GM19438 (cell line): ENCODE measurements around the gene ARSG.
"Not testable (repeated sequence)": the region's sequence is repeated elsewhere in the genome, so short reads cannot be mapped to it uniquely, and the experiment has no call there.

Experiments
- ATAC-seq: cut with Tn5 transposase; IDR thresholded peaks from one replicate; pipeline ENCODE4 v1.9.1; 2021; ENCODE audit warnings: low read depth; ENCODE audit not compliant: unreplicated experiment

ARSG gene

GRCh38 chr17:68276339-68276738 lies 15.0 kb upstream of the ARSG start:
- ATAC-seq = not testable (repeated sequence)

DNA sequence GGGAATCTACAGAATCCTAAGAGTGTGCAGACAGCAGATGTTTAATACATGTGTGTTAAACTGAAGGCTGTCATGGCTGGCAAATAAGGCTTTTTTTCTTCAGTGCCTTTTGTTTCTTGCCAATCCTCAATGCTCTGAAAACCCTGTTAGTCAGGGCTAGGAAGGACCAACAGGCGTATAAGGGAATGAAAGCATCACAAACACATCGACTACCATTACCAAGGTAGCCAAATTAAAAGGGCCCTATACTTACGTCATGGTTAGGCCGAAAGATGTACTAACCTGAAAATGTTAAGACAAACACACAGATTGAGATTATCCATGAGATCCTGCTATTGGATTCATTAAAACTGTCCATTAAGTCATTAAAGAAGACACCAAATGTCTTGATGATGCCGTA lies 13.5 kb upstream of the ARSG start:
- ATAC-seq = no peak

- ATAC-seq = not testable (repeated sequence)
These were observed 9.3 kb upstream of the ARSG start for GRCh38 chr17:68281965-68282364.

GRCh38 chr17:68288375-68288774 lies 2.9 kb upstream of the ARSG start:
- peak; percentile 20 for ATAC-seq

DNA sequence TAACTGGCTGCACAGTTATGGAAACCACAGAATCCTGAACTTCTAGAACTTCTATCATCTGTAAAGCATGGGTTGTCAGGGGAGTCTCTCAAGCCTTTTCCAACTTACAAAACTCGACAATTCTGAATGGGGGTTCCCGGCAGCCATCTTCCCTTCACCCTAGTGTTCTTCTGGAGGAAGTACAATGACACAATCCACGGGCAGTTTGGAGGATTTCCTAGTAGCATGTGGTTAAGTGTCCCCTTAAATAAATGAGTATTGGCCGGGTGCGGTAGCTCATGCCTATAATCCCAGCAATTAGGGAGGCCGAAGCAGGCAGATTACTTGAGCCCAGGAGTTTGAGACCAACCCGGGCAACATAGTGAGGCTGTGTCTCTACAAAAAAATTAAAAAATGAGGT lies 2.5 kb upstream of the ARSG start:
- ATAC-seq = peak; percentile 5

GRCh38 chr17:68289473-68289872 lies 1.8 kb upstream of the ARSG start:
- no peak for ATAC-seq

DNA sequence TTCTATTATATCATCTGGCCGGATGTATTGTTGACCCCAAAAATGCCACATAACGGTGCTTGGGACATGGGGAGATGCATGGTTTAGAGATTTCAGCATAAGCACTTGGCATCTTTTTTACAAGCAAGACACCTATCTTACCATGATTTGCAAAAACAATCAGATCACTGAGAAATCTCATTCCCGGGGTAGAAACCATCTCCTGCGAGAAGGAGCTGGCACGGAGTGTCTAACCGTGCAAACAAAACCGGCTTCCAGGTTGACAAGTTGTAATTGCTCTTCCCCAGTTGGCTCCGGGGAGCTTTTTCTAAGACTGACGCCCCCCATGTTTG lies 1.4 kb upstream of the ARSG start:
- ATAC-seq = no peak

DNA sequence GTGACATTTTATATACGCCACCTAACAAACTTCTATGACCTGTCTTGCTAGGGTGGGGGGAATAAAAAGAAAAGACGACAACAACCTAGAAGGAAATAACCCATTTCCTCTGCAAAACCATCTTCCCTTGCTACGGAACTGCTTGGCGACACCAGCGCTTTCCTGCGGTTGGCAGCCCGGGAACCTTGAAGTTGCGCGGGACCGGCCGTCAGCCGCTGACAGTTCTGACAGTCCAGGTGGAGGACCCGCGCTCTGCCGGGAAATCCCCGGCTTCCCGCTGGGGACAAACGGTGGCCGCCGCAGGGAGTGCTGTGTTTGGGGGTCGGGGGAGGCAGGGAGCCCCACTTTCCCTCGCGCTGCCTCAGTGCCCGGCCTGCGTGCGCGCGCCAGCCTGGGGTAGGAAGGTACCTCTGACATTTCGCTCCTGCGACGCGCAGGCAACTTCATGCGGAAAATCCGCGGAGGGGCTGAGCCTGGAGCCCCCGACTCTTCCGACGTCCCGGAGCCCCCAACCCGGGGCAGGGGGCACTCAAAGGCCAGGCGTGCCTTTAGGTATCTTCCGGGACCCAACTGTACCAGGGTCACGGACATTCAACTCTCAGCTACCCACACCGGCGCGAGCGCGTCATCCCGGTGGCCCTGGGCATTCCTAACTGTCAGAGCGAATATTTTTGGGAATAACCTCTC lies 884 bp upstream of the ARSG start:
- ATAC-seq = no peak

DNA sequence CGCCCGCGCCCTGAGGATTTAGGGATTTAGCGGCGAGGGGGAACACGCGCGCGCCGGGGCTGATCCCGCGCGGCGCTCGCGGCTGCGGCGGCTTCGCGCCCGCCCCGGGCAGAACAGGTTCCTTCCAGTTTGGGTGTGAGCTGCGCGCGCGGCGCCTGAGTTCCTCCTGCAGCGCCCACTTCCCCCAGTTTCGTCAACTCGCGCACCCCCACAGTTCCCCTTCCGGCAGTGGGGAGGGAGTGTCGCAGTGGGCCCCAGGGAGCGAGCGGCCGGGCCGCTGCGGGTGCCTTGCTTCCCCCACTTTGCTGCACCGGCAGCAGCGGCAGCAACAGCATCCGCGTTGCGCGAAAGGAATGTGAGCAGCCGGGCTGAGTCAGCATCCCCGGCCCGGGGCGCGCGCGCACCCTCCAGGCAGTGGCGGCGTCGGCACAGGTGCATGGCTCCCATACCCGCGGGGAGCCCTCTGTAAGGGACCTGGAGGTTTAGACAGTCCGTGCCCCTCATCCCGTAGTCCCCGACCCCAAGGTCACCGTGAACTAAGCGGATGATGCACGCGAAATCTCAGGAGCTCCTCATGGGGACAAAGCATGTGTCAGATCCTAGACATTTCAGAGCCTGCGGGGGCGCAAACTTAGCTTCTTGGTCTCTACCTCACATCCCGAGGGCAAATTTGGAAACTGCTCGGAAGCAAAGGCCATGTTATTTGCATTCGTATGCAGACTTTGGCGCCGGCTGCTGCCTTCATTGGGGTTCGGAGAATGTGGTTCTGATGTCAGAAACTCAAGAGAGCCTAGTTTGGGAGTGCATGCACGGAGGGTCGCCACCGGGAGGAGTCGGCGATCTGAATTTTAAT lies 767 bp downstream of the ARSG start:
- ATAC-seq = peak; percentile 53

GRCh38 chr17:68292689-68293040 lies 1.4 kb downstream of the ARSG start:
- no peak for ATAC-seq

- ATAC-seq = no peak
These were observed 2.3 kb downstream of the ARSG start for GRCh38 chr17:68293490-68294195.

- ATAC-seq = no peak
These were observed 2.9 kb downstream of the ARSG start for GRCh38 chr17:68294196-68294555.

DNA sequence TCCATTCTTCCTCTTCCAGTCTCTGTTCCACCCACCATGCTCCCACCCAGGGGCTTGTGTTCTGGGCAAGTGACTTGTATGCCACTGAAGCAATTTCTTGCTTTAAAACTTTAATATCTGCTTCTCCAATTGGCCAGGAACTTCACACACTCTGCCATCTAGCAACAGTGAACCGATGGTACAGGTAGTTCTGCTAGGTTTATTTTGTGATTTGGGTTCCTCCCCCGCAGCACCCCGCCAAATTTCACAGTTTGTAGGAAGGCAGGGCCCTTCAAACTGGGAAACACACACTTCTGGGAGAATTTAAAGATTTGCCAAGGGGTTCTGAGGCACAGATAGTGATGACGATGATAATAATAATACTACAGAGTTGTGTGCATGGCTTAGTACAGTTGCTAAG lies 3.3 kb downstream of the ARSG start:
- ATAC-seq = no peak

- no peak for ATAC-seq
These were observed 3.8 kb downstream of the ARSG start for GRCh38 chr17:68295086-68295485.

DNA sequence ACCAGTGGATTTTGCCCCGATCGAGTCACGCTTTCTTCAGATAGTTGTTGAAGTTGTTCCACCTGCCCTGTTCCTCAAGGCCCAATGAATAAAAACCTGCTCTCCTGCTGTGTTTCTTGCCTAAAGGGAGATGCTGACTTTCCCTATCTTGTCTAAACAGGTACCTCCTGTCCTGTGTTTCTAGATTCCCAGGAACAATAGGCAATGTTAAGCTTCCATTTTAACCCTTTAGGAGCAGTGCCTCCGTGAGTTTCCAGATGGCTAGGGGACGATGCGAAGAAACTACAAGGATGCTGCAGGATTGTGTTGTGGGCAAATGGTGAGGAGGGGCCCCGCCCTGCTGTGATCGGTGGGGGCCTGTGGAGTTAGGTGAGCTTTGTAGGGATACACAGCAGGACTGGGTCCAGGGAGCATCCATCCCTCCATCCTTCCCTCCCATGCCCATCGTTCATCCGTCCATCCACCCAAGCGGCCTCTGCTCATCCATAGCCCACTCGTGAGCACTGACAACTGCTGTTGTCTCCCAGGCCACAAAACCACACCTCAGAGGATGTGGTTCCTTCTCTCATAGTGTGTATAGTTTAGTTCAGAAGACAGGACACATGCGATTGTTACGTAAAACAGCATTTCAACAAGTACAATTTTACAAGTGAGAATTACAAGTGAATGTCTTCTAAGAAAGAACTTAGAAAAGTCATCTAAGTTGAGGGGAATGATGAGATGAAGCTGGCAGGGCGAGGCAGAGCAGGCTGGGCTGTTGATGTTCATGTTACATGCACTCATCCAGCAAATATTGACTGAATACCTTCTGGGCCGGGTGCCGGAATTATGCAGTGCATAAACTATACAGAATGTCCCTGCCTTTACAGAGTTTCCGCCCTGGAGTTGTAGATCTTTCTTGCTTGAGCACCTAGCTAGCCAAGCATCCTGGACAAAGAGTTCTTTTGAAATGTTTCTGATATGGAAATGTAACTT lies 5.2 kb downstream of the ARSG start:
- ATAC-seq = no peak

GRCh38 chr17:68297195-68297594 lies 5.9 kb downstream of the ARSG start:
- ATAC-seq = no peak

- no peak for ATAC-seq
These were observed 7.3 kb downstream of the ARSG start for GRCh38 chr17:68298601-68299000.

DNA sequence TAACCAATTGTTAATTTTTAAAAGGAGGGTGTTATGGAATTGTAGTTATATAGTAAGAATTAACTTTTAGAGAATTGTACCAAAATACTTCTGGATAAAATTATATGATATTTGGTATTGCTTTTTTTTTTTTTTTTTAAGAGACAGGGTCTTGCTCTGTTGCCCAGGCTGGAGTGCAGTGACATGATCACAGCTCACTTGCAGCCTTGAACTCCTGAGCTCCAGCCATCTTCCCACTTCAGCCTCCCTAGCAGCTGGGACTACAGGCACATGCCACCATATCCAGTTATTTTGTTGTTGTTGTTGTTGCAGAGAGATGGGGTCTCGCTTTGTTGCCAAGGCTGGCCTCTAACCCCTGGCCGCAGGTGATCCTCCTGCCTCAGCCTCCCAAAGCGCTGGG lies 8.5 kb downstream of the ARSG start:
- ATAC-seq = no peak

- no peak for ATAC-seq
These were observed 10.2 kb downstream of the ARSG start for GRCh38 chr17:68301438-68301959.

DNA sequence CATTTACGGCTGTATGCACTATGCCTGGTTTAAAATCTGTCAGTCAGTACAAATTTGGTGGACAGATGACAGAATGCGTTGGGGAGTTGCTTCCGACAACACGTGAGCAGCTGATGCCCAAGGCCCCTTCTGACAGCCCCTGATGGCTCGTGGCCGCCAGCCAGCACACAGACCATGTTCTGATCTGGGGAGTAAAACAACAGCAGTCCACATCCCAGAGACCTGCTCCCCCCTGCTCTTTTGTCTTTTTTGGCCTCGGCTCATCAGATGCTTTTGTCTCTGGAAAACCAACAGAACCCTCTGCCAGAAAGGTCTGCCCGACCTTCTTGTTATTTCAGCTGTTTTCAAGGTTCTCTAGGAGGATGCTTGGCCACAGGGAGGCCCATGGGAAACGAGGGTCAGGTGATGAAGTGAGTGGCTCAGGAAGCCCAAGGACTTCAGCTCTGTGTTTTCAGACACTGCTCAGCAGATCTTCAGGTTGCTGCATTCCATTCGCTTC lies 10.8 kb downstream of the ARSG start:
- ATAC-seq = no peak
